Measurements from ENCODE around the gene PPARD.

Gene PPARD

GRCh38 chr6:35354361-35355135, 12.2 kb downstream of the PPARD start:
- DNase-seq (ENCODE audit: low spot score), result no peak

GRCh38 chr6:35356391-35356790, 14.0 kb downstream of the PPARD start:
- DNase-seq (ENCODE audit: low spot score), result no peak

GRCh38 chr6:35357677-35358076, 15.3 kb downstream of the PPARD start:
- DNase-seq (ENCODE audit: low spot score), result no peak

- DNase-seq (ENCODE audit: low spot score), result no peak
Measured at GRCh38 chr6:35358086-35358485, 15.7 kb downstream of the PPARD start.

GRCh38 chr6:35359346-35359743, 17.0 kb downstream of the PPARD start:
- DNase-seq (ENCODE audit: low spot score), result no peak

- no peak for DNase-seq (ENCODE audit: low spot score)
Measured at GRCh38 chr6:35359744-35360348, 17.5 kb downstream of the PPARD start.

- DNase-seq (ENCODE audit: low spot score), result no peak
Measured at GRCh38 chr6:35360349-35361138, 18.2 kb downstream of the PPARD start.

GRCh38 chr6:35362200-35362599, 19.8 kb downstream of the PPARD start:
- DNase-seq (ENCODE audit: low spot score), result no peak

GRCh38 chr6:35363293-35363750, 21.0 kb downstream of the PPARD start:
- DNase-seq (ENCODE audit: low spot score), result no peak

- no peak for DNase-seq (ENCODE audit: low spot score)
Measured at GRCh38 chr6:35365594-35366203, 23.3 kb downstream of the PPARD start.

GRCh38 chr6:35366204-35366596, 23.8 kb downstream of the PPARD start:
- DNase-seq (ENCODE audit: low spot score), result no peak

GRCh38 chr6:35367646-35368037, 25.3 kb downstream of the PPARD start:
- DNase-seq (ENCODE audit: low spot score), result no peak

- no peak for DNase-seq (ENCODE audit: low spot score)
Measured at GRCh38 chr6:35368038-35368887, 25.9 kb downstream of the PPARD start.

GRCh38 chr6:35370124-35370741, 27.9 kb downstream of the PPARD start:
- no peak for DNase-seq (ENCODE audit: low spot score)

- no peak for DNase-seq (ENCODE audit: low spot score)
Measured at GRCh38 chr6:35370785-35371493, 28.6 kb downstream of the PPARD start.

GRCh38 chr6:35371494-35372262, 29.3 kb downstream of the PPARD start:
- DNase-seq (ENCODE audit: low spot score), result no peak

GRCh38 chr6:35372633-35373032, 30.3 kb downstream of the PPARD start:
- no peak for DNase-seq (ENCODE audit: low spot score)

- DNase-seq (ENCODE audit: low spot score), result no peak
Measured at GRCh38 chr6:35376281-35376680, 33.9 kb downstream of the PPARD start.

- no peak for DNase-seq (ENCODE audit: low spot score)
Measured at GRCh38 chr6:35377002-35377401, 34.6 kb downstream of the PPARD start.

GRCh38 chr6:35378261-35378660, 35.9 kb downstream of the PPARD start:
- no peak for DNase-seq (ENCODE audit: low spot score)

Data from D341Med (cell line).